SKM-1 (cell line): ENCODE data around the gene PRKG1.
"Not testable (repeated sequence)": the region's sequence is repeated elsewhere in the genome, so short reads cannot be mapped to it uniquely, and the experiment has no call there.

Experiments used
- DNase-seq: peaks from one replicate; lab custom pipeline; 2025; ENCODE audit not compliant: unreplicated experiment; lab: John Stamatoyannopoulos, UW

PRKG1 gene

DNA sequence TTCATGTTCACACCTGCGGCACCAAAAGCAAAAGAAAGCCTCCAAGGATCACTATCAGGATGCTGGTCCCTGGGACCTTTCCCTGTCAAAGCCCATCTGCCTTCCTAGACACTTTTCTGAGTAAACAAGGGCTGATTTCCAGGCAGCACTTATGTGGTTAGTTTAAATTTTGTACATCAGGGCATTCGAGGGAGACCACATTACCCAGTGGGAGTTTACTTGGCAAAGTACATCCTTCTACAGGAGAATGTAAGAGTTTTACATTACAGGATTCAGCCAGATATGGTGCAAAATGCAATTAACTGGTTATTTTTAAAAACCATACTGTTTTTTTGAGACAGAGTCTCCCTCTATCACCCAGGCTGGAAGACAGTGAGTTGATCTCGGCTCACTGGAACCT, 493.0 kb downstream of the PRKG1 start:
- no peak for DNase-seq

DNA sequence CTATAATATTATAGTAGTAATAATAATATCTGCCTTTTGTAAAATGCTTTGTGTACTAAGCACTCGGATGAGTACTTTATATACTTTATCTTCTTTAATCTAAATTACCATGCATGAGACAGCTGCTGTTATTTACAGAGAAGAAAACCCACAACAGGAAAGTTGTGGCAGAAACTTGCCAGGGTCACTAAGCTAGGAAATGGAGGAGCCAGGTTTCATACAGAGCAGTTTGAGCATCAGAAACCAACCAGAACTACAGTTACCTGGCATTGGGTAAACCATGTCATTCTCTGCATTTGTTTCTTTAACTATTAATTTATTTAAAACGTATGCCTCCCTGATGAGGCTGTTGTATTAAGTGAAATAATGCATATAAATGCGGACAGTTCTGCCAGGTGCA, 495.2 kb downstream of the PRKG1 start:
- DNase-seq = no peak

DNA sequence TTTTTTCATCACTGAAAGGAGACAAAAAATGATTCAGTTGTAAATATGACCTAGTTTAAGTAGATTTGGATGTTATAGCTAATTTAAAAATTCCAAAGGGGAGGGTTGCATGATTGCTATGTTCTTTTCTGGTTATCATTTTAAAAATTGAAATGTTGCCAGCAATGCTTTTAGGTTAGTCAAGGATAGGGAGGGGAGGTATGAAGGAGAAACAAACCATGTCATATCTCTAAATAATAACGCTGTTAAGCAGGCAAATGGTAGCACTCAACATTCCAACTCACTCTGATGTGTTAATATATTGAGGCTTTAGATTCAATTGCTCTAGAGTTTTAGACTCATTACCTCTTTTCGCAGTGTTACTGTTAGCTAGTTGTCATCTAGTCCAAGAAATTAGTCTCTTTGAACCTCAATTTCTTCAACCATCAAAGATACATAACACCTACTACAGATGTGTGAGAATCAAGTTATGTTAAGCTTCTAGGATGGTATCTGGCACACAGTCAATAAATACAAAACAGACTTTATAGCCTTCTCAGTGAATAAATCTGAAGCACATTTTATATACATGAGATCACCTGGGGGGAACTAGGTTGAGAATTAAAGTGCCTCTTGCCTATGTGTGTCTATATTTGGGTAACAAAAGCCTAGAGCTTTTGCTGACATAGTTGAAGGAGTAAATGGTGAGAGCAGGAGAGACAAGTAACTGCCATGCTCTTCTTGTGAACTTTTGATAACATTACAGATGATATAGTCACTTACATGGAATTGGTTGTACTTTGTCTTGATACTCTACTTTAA, 500.2 kb downstream of the PRKG1 start:
- DNase-seq = no peak

DNA sequence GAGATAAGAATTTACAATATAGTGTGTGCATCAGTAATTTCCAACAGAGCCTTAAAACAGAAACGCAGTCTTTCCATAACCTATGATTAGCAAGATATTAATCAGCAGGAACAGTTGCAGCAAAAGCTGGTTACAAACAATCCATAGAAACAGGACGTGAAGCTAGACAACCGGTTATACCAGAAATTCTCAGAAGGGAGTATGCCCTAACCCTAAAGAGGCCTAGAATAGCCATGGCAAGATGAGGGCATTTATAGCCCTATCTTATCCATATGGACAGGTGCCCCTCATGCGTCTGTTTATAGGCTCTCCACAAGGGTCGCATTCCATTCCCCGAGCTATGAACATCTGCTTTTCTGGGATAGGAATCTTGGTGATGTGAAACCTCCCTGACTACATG, 506.9 kb downstream of the PRKG1 start:
- not testable (repeated sequence) for DNase-seq

DNA sequence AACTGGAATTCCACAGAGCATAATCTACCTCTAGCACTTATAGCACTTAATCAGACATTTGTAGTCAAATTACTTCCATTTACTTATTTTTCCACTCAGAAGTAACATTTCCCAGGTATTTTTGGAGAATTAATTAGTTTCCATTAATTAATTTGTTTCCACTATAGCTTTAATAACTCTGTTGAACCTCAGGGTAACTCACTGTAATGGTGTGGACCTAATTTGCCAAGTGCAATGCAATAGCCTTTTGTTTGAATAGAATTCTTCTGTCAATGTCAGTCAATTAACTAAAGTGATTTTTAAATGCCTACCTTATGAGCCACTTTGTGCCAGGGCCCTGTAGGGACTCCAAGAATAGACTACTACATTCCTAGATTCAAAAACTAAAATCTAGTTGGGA, 509.7 kb downstream of the PRKG1 start:
- DNase-seq = no peak

DNA sequence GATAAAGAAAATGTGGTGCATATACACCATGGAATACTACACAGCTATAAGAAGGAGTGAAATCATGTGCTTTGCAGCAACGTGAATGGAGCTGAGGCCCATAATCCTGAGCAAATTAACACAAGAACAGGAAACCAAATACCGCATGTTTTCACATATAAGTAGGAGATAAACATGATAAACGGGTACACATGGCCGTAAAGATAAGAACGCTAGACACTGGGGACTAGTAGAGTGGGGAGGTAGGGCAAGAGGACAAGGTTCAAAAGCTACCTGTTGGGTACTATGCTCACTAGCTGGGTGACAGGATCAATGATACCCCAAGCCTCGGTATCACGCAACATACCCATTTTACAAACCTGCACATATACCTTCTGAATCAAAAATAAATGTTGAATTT, 511.5 kb downstream of the PRKG1 start:
- DNase-seq = no peak

DNA sequence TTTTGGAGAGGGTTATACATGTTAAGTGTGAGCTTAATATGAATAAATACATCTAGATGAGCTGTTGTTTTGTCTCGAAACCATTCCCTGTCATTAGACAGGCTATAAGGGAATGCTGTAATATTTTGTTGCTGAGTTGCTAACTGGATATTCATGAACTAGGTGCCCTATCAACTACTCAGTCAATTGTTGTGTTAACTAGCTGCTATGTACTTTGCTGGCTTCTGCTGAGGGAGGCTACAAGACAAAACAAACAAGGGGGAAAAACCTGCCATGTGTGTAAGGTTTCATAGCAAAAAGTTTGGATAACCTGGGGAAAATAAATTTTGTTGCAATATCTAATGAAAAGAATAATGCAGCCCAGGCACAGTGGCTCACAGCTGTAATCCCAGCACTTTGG, 514.7 kb downstream of the PRKG1 start:
- DNase-seq = no peak

DNA sequence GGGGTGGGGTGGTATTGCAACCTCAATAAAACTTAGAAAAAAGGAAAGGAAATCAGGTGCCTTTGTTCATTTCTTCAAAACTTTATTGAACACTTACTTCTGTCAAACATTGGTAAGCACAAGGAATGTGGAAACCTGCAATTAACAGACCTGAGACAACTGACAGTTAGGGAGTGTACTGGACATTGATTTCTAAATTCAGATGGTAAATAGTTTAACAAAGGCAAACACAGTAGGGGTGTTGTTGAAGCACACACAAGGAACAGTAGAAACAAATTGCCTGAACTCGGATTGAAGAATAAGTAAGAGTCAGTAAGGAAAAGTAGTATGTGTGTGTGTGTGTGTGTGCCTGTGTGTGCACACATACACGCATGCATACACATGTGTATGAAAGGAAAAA, 516.5 kb downstream of the PRKG1 start:
- no peak for DNase-seq

DNA sequence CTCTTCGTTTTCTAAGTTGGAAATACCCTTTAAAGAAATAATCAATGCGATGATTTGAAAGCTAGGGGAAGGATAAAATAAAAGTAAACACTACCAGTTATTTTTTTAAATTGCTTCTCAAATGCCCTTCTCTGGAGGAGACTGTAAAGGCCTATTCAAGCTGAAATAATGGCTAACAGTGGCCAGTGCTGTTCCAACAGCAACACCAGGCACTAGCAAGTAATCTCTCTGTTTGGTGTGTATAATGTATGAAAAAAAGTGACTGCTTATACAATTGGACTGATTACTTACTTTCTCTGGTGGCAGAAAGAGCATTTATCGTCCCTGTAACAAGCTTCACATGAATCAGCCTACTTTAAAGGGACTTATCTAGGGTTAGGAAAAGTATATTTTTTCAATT, 522.4 kb downstream of the PRKG1 start:
- no peak for DNase-seq

DNA sequence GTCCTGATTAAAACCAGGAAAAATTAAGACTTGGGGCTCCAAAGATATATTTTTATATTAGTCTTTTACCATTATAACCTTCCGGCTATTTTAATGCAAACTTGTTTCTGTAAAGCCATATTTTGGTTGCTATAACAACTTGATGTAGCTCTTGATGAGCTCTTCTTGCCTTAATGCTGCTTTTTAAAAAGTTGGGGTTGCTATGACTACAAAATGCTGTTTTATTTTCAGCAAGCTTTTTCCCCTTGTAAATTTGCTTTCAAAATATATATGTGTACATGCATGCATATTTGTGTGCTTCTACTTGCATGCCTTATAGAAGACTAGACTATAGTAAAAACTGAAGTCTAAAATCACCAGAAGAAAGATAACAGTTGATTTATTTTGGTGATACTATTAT, 525.4 kb downstream of the PRKG1 start:
- no peak for DNase-seq

DNA sequence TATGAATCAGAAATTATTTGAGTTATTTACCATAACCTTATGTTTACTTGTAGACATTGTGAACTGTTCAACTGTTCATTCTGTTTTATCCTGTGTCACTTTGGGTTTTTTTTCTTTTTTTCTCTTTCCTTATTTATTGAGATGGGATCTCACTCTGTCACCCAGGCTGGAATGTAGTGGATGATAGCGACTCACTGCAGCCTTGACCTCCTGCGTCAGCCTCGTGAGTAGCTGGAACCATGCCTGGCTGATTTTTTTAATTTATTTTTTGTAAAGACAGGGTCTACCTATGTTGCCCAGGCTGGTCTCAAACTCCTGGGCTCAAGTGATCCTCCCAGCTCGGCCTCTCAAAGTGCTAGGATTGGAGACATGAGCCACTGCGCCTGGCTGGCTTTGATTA, 528.0 kb downstream of the PRKG1 start:
- DNase-seq = no peak

DNA sequence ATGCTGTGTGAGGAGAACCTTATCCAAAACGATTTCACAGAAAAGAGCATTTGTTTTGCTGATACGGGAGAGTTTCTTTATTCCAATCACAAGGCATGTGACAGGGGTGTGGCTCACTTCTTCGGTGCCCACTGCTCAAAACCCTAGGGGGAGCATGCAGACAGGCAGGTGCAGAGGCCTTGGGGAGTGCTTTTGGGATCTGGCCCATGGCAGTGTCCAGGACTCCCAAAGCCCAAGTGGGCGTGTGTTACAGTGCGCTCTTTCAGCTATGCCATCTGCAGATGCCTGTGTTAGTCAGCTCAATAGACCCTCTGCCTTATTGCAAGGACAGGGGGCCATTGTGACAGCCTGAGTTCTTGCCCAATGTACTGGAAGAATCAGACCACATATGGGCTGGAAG, 530.3 kb downstream of the PRKG1 start:
- DNase-seq = no peak

DNA sequence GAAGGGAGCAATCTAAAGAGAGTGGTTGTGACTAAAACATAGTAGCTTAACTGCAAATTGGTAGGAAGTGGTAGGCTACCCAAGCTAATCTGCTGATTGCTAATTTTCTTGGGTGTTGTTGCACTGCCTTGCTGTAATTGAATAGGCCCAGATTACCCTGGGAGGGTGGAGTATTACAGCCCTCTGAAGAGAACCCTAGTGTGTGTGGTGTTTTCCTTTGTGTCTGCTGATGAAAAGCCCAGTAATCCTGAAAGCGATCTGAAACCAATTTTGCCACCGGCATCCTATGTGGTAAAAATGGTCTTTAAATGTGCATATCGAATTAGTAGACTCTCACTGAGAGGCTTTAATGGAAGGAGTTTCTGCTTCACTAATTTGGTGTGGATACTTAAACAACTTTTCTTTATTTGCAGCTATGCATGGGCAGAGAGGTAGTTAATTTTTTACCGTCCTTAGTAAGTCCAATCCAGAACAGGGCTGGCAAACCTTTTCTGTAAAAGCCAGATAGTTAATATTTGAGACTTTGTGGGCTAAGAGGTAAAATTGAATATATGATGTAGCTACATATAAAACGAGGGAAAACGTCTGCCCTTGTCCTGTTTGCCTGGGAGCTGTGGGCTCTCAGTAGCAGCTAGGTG, 532.7 kb downstream of the PRKG1 start:
- no peak for DNase-seq

DNA sequence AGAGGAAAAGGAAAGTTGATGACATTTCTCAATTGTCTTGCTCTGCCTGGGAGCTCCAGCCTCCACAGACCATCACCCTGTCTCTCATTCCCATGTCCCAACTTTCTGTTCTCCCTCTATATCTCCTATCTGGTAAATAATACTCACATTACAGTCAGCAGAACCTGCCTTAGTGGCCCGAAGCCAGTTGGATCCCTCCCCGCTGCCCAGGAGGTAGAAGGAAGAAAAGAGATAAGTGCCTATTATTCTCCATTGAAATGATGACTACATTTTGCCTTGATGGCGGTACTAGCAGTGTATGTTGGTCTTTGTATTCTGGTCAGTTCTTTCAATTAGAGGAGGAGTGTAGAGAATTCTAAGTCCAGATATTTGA, 533.2 kb downstream of the PRKG1 start:
- no peak for DNase-seq

DNA sequence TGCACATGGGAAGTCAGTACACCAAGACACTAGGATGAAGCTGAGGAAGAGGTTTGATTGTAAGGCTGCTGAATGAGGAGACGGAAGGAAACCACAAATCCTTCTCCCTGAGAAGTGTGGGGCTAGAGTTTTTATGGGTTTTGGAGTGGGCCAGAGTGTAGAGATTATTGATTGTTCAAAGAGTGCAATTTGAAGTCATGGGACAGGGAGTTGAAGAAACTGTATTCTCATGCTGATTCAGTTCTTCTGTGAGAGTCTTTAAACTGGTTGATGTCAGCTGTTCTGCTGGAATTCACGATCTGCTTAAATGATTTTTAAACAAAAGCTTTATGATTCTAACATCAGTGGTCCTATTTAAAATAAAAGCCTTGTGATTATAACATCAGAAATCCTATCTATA, 533.9 kb downstream of the PRKG1 start:
- no peak for DNase-seq

DNA sequence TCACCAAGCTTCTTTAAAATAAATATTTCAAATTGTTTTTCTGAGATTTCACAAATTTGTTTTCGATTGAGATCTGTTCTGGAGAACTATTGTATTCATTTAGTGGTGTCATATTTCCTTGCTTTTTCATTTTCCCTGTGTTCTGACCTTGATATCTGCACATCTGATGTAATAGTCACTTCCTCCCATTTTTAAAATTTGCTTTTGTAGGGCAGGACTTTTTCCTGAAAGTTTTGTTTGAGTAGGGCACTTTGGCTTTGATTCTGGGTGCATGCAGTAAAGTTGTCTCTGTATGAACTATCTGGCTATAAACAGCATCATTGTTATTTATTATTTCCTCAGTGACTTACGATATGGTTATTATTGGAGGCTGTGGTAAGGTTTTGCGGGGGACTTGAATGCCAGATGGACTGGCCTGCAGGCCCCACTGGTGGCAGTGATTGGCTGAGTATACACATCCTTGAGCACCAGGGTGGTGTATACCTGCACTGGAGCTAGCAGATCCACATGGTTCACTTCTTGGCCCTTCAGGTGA, 541.5 kb downstream of the PRKG1 start:
- DNase-seq = no peak

DNA sequence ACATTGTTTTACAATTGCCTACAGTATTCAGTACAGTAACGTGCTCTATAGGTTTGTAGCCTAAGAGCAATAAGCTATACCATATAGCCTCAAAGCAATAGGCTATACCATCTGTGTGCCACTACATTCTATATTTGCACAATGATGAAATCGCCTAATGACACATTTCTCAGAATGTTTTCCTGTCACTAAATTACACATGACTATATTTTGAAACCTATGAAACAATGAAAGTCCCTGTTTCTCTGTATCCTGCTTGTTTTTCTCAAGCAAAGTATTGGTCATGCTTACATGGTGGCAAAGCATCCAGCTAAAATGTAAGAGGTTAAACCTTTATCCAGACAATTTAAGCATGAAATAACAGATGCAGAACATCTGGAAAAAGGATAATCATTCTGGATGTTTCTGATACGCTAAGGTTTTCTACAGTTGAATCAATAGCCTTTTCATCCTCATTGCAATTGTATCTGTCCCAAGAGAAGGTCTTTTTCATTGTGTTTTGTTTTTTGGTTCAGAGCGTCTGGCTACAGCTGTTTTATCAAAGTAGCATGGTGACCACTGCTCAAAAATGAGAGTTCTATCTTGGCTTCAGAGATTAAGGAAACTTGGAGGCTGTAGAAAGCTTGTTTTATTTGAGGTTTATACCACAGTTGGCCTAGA, 543.4 kb downstream of the PRKG1 start:
- DNase-seq = no peak

DNA sequence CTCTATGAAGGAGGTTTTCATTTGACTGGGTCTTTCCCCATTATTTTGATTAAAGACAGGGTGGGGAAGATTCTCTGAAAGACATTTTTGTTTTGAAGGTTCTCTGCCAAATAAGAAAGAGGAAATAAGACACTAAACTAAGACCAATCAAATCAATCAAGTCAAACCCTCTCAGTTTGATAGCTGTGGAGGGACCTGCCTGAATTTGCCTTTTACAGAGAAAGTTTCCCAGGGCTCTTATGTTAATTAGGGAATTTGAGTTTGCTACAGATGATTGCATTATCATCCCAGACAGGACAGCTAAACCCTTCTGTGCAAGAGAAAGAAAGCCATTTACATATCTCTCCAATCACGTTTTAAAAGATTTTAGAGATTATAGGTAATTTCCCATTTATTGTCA, 545.1 kb downstream of the PRKG1 start:
- no peak for DNase-seq

DNA sequence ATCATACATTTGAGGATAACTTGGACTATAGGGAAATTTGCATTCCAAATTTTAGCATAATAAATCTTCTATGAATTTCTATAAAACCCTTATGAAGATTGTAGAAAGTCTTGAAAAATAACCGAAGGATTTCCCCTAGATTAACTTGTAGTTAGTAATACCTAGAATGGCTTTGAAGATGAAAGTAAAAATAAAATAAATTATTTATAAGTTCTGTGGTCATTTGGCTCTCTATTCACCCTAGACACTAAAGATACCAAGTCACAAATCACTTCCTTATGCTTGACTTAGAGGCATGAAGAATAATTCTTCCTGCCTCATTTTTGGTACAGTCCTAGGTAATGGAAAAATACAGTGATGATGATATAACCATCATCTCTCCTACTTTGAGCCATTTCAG, 545.8 kb downstream of the PRKG1 start:
- no peak for DNase-seq

DNA sequence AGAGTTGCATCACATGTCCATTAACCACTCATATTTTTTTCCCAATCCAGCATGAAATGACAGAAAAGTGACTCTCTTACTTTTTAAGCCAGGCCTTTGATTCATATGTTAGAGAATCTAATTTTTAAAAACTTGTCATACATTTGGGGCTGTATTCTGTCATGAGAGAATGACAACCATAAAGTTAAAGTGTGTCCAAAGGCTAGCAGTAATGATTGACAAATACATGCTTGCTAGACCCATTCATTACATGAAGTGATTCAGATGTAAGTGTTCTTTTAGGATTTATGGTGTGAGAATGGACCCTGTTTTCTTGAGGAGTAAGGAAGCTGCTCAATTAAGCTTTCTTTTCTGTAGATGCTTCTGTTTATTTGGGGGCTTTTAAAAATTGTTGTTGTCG, 549.7 kb downstream of the PRKG1 start:
- DNase-seq = no peak

DNA sequence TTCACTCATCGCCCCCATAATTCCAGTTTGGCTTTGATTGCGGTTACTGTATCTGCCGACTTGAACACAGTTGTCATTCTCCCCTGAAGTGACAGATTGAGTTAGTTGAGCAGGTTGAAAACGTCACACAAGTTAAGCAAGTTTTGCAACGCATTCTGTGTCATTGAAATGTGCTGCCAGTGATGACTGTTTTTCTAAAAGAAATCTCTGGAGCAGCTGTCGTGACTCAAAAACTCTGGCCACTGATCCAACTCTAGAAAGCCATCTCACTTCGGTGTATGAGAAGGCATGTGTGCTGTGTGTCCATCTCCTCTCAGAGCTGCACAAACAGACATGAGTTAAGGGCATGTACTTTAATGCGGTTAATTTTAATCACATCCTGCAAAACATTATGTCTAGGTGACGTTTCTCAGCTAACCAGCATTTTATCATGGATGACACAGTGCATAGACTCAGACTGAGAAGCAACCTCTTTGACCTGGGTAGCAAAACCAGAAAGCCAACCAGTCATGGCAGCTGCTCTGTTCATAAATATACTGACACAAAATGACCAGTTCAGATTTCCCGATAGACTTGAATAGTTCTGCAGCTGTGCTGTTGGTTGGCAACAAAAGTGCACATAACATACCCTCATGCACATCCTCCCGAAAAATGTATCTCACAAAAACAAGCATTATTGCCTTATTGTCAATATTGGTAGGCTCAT, 555.8 kb downstream of the PRKG1 start:
- DNase-seq = no peak

DNA sequence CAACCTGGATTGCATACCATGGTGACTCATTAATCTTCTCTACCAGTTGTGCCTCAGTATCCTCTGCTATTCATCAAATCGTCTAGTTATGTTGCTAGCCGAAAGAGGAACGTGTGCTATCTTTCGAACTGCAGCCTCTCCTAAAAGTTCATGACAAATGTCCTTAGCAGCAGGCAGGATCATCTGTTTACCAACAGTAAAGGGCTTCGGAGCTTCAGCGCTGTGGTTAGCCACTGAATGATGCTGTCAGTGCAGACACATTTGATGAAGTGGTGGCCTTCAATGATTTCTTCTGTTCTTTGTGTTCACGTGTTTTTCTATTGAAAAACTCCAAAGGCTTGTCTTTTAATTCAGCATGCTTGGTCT, 556.3 kb downstream of the PRKG1 start:
- no peak for DNase-seq
